NT2/D1 (cell line): ENCODE measurements around the gene CNGA3.
"Not testable (repeated sequence)": the region's sequence is repeated elsewhere in the genome, so short reads cannot be mapped to it uniquely, and the experiment has no call there.

ENCODE experiments used
- DNase-seq: peaks from one replicate; pipeline ENCODE4 v3.0.0-alpha.2; 2011; ENCODE audit warnings: low read depth, low spot score
- H3K27me3 ChIP-seq: 2 replicates; pipeline ENCODE4 v1.6.0; 2011; ENCODE audit warnings: mild to moderate bottlenecking; ENCODE audit not compliant: insufficient read length, insufficient read depth
- H3K36me3 ChIP-seq: 2 replicates; pipeline ENCODE4 v1.6.1; 2011; ENCODE audit warnings: mild to moderate bottlenecking, low read length, mixed read lengths; ENCODE audit not compliant: insufficient read depth, insufficient read length
- H3K4me1 ChIP-seq: 2 replicates; pipeline ENCODE4 v1.5.1; 2011; ENCODE audit not compliant: insufficient read depth, insufficient read length
- H3K4me3 ChIP-seq: 2 replicates; pipeline ENCODE4 v1.5.1; 2011; ENCODE audit warnings: low read depth; ENCODE audit not compliant: insufficient read length
- H3K9ac ChIP-seq: 2 replicates; pipeline ENCODE4 v1.6.0; 2011; ENCODE audit warnings: low read depth; ENCODE audit not compliant: insufficient read length
- H3K9me3 ChIP-seq: 2 replicates; pipeline ENCODE4 v1.5.1; 2011; ENCODE audit warnings: mild to moderate bottlenecking, low read length; ENCODE audit not compliant: insufficient read depth
- SUZ12 ChIP-seq: IDR thresholded peaks from 2 replicates; pipeline ENCODE4 v1.6.1; 2011; ENCODE audit not compliant: insufficient read length, insufficient read depth; ENCODE audit errors: extremely low read depth
- YY1 ChIP-seq: IDR thresholded peaks from 2 replicates; pipeline ENCODE4 v1.6.1; 2011; ENCODE audit not compliant: insufficient read length, insufficient read depth
- ZNF274 ChIP-seq: IDR thresholded peaks from 2 replicates; pipeline ENCODE4 v1.6.1; 2011; ENCODE audit warnings: mild to moderate bottlenecking, low read depth, low read length

The CNGA3 gene

GRCh38 chr2:98419977-98420725, 73.9 kb downstream of the CNGA3 start:
- Histone ChIP-seq H3K9ac (no peak overlapping the region), H3K4me3 (no peak overlapping the region), H3K4me1 (no peaks in the 10 kb centered on the region), H3K36me3 (no peaks in the 10 kb centered on the region), H3K27me3 (no peaks in the 10 kb centered on the region), H3K9me3 (peaks cover 23% of the 10 kb centered on the region)
- no peak for DNase-seq
- TF ChIP-seq ZNF274 (no peak), YY1 (no peak), SUZ12 (no peak)

DNA sequence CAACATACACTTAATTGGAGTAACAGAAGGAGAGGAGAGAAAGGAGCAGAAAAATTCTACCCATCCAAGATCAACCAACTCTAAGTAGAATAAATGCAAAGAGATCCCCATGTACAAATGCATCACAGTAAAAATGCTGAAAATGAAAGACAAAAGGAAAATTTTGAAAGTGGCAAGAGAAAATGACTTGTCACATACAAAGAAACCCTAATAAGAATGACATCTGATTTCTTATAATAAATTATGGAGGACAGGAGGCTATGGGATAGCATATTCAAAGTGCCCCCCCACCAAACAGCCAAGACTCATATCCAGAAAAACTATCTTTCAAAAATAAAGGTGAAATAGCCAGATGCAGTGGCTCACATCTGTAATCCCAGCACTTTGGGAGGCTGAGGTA, 76.2 kb downstream of the CNGA3 start:
- Histone ChIP-seq H3K27me3 (no peaks in the 10 kb centered on the region), H3K9me3 (peaks cover 19% of the 10 kb centered on the region), H3K9ac (no peak overlapping the region), H3K4me3 (no peak overlapping the region), H3K36me3 (no peaks in the 10 kb centered on the region), H3K4me1 (no peaks in the 10 kb centered on the region)
- DNase-seq = no peak
- TF ChIP-seq YY1 (no peak), ZNF274 (no peak), SUZ12 (no peak)

GRCh38 chr2:98426771-98427170, 80.5 kb downstream of the CNGA3 start:
- TF ChIP-seq ZNF274 (no peak), YY1 (no peak), SUZ12 (no peak)
- DNase-seq = no peak
- Histone ChIP-seq H3K4me1 (no peaks in the 10 kb centered on the region), H3K27me3 (no peaks in the 10 kb centered on the region), H3K36me3 (no peaks in the 10 kb centered on the region), H3K4me3 (no peak overlapping the region), H3K9ac (no peak overlapping the region), H3K9me3 (peaks cover 29% of the 10 kb centered on the region)

- peaks cover 52% of the 10 kb centered on the region for H3K9me3 ChIP-seq
- H3K4me3 ChIP-seq = no peak overlapping the region
- H3K27me3 ChIP-seq = no peaks in the 10 kb centered on the region
- H3K9ac ChIP-seq = no peak overlapping the region
- no peak for DNase-seq
- H3K4me1 ChIP-seq = no peaks in the 10 kb centered on the region
- no peaks in the 10 kb centered on the region for H3K36me3 ChIP-seq
- TF ChIP-seq YY1 = no peak
Observed at GRCh38 chr2:98432145-98432544, 85.9 kb downstream of the CNGA3 start.

DNA sequence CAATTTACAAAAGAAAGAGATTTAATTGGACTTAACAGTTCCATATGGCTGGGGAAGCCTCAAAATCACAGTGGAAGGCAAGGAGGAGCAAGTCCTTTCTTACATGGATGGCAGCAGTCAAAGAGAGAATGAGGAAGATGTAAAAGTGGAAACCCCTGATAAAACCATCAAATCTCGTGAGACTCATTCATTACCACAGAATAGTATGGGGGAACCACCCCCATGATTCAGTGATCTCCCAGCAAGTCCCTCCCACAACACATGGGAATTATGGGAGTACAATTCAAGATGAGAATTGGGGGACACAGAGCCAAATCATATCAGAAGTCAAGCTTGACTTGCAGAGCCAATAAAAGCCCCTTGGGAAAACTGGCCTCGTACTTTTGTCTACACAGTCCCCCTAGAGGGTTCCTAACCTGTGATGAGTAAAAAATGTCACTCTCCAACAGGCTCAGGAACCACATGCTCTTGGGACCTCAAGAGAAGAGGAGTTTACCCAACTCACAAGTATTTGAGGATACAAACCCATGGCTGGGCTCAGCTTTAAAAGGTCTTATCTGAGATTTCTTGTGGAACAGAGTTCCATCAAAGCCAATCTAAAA, 87.2 kb downstream of the CNGA3 start:
- Histone ChIP-seq H3K4me1 (no peaks in the 10 kb centered on the region), H3K9me3 (peaks cover 53% of the 10 kb centered on the region), H3K36me3 (no peaks in the 10 kb centered on the region), H3K27me3 (no peaks in the 10 kb centered on the region), H3K4me3 (no peak overlapping the region), H3K9ac (no peak overlapping the region)
- no peak for DNase-seq
- TF ChIP-seq YY1 = no peak
- no peak for TF ChIP-seq SUZ12
- no peak for TF ChIP-seq ZNF274

GRCh38 chr2:98434492-98434891, 88.2 kb downstream of the CNGA3 start:
- H3K4me3 ChIP-seq = no peak overlapping the region
- peaks cover 63% of the 10 kb centered on the region for H3K9me3 ChIP-seq
- H3K27me3 ChIP-seq = no peaks in the 10 kb centered on the region
- H3K4me1 ChIP-seq = no peaks in the 10 kb centered on the region
- no peak for TF ChIP-seq ZNF274
- TF ChIP-seq YY1 = no peak
- no peak for TF ChIP-seq SUZ12
- DNase-seq = no peak
- H3K9ac ChIP-seq = no peak overlapping the region
- H3K36me3 ChIP-seq = no peaks in the 10 kb centered on the region

GRCh38 chr2:98435670-98436069, 89.4 kb downstream of the CNGA3 start:
- not testable (repeated sequence) for H3K36me3 ChIP-seq, H3K4me3 ChIP-seq
- H3K9me3 ChIP-seq = peaks cover 70% of the 10 kb centered on the region

DNA sequence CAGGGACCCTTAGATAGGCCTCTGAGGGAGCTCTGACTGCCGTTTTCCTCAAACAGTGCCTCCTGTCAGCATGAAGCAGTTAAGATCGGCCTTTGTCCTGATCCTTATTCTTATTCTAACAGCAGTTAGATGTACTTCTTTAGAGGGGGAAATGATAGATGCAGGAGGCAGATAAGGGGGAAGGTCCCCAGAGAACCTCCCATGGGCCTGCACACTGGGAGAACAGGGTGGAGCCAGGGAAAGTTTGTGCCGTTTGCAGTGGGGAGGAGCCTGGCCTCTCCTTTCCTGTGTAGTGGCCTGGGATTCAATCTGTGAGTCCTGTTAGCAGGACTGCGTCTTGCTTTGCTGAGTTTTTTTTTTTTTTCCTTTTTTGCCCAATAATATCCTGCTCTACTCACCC, 90.5 kb downstream of the CNGA3 start:
- no peak for DNase-seq
- peaks cover 60% of the 10 kb centered on the region for H3K9me3 ChIP-seq

More at GRCh38 chr2:98435670-98436069, 89.4 kb downstream of the CNGA3 start:
- not testable (repeated sequence) for H3K27me3 ChIP-seq, H3K9ac ChIP-seq, H3K4me1 ChIP-seq, DNase-seq

More for the DNA sequence above, 90.5 kb downstream of the CNGA3 start:
- no peaks in the 10 kb centered on the region for H3K4me1 ChIP-seq
- H3K27me3 ChIP-seq = no peaks in the 10 kb centered on the region
- H3K36me3 ChIP-seq = no peaks in the 10 kb centered on the region
- H3K4me3 ChIP-seq = no peak overlapping the region
- H3K9ac ChIP-seq = no peak overlapping the region
- no peak for TF ChIP-seq YY1
- TF ChIP-seq ZNF274 = no peak
- TF ChIP-seq SUZ12 = no peak
